WTC11 (cell line): Measurements from ENCODE around the gene CAMTA1. TPM values are rescaled to one million over a fixed set of nuclear protein-coding genes. Genes with fewer than 3 reads are reported as not detected.

Experiments
- ATAC-seq: fragments of 200-7000 bp; cut with Tn5 transposase; 2 replicates; pipeline ENCODE4 v1.10.0; 2021; ENCODE audit warnings: mild to moderate bottlenecking, moderate library complexity
- CTCF ChIA-PET: fragments of 300-600 bp; sonication (Branson Sonifier 250); formaldehyde crosslinking; loops from one replicate; lab custom pipeline; 2021; ENCODE audit warnings: antibody characterized with exemption; lab: Charles Lee
- POLR2A ChIA-PET: fragments of 350-600 bp; sonication (Branson Sonifier 250); formaldehyde crosslinking; loops from one replicate; lab custom pipeline; 2021; ENCODE audit warnings: antibody characterized with exemption; lab: Charles Lee
- DNase-seq: peaks from one replicate; pipeline ENCODE4 v3.0.0; 2021; ENCODE audit warnings: low spot score
- H3K27ac Mint-ChIP-seq: 2 replicates; pipeline ENCODE4 v1.8.0; 2021; ENCODE audit warnings: mixed read lengths
- H3K27me3 Mint-ChIP-seq: 2 replicates; pipeline ENCODE4 v1.8.0; 2021; ENCODE audit warnings: low read depth, mild to moderate bottlenecking, moderate library complexity, mixed read lengths
- H3K36me3 Mint-ChIP-seq: 2 replicates; pipeline ENCODE4 v1.8.0; 2021; ENCODE audit warnings: mixed read lengths
- H3K4me1 Mint-ChIP-seq: 2 replicates; pipeline ENCODE4 v1.8.0; 2022; ENCODE audit warnings: mixed read lengths
- H3K4me3 Mint-ChIP-seq: 2 replicates; pipeline ENCODE4 v1.8.0; 2021; ENCODE audit warnings: mild to moderate bottlenecking, moderate library complexity, mixed read lengths
- H3K9me3 Mint-ChIP-seq: 2 replicates; pipeline ENCODE4 v1.8.0; 2021; ENCODE audit warnings: mixed read lengths
- ATF2 ChIP-seq: sonication (generic); formaldehyde crosslinking; IDR thresholded peaks from 2 replicates; pipeline ENCODE4 v1.8.1; 2022; ENCODE audit warnings: low read depth, missing genetic modification reagents, borderline replicate concordance
- CBFB ChIP-seq: sonication (generic); formaldehyde crosslinking; IDR thresholded peaks from 2 replicates; pipeline ENCODE4 v1.8.1; 2022; ENCODE audit warnings: mild to moderate bottlenecking, low read depth, missing genetic modification reagents
- CDX4 ChIP-seq: fragments of 250-450 bp; sonication (Bioruptor Pico); IDR thresholded peaks from 2 replicates; pipeline ENCODE4 v1.9.0; 2021; ENCODE audit warnings: moderate library complexity, mild to moderate bottlenecking, inconsistent platforms, borderline replicate concordance
- EMX1 ChIP-seq: fragments of 250-450 bp; sonication (Bioruptor Pico); IDR thresholded peaks from 2 replicates; pipeline ENCODE4 v1.8.0; 2021; ENCODE audit warnings: mild to moderate bottlenecking
- GABPB1 ChIP-seq: sonication (generic); formaldehyde crosslinking; IDR thresholded peaks from 2 replicates; pipeline ENCODE4 v1.8.1; 2023; ENCODE audit warnings: mild to moderate bottlenecking, missing genetic modification reagents
- GRHL2 ChIP-seq: fragments of 250-450 bp; sonication (Bioruptor Pico); IDR thresholded peaks from 2 replicates; pipeline ENCODE4 v1.8.0; 2022; ENCODE audit warnings: mild to moderate bottlenecking, moderate library complexity; ENCODE audit not compliant: insufficient replicate concordance, severe bottlenecking
- NFATC4 ChIP-seq: fragments of 250-450 bp; sonication (Bioruptor Pico); IDR thresholded peaks from 2 replicates; pipeline ENCODE4 v1.9.0; 2021; ENCODE audit warnings: mild to moderate bottlenecking
- RORB ChIP-seq: fragments of 250-450 bp; sonication (Bioruptor Pico); IDR thresholded peaks from 2 replicates; pipeline ENCODE4 v1.9.0; 2021; ENCODE audit warnings: mild to moderate bottlenecking
- SOX15 ChIP-seq: fragments of 250-450 bp; sonication (Bioruptor Pico); IDR thresholded peaks from 2 replicates; pipeline ENCODE4 v1.9.0; 2021; ENCODE audit warnings: mild to moderate bottlenecking
- SP1 ChIP-seq: sonication (generic); formaldehyde crosslinking; conservative IDR thresholded peaks from 2 replicates; pipeline ENCODE4 v1.8.1; 2022; ENCODE audit warnings: missing genetic modification reagents
- TEAD1 ChIP-seq: sonication (generic); formaldehyde crosslinking; IDR thresholded peaks from 2 replicates; pipeline ENCODE4 v1.8.0; 2022; ENCODE audit warnings: mild to moderate bottlenecking, missing genetic modification reagents
- TEAD4 ChIP-seq: sonication (generic); formaldehyde crosslinking; IDR thresholded peaks from 2 replicates; pipeline ENCODE4 v1.8.0; 2022; ENCODE audit warnings: mild to moderate bottlenecking, missing genetic modification reagents
- TP53 ChIP-seq: sonication (generic); formaldehyde crosslinking; IDR thresholded peaks from 2 replicates; pipeline ENCODE4 v1.8.1; 2023; ENCODE audit warnings: mild to moderate bottlenecking, missing genetic modification reagents
- USF1 ChIP-seq: sonication (generic); formaldehyde crosslinking; IDR thresholded peaks from 2 replicates; pipeline ENCODE4 v1.8.0; 2022; ENCODE audit warnings: mild to moderate bottlenecking, missing genetic modification reagents
- ZNF423 ChIP-seq: fragments of 250-450 bp; sonication (Bioruptor Pico); IDR thresholded peaks from 2 replicates; pipeline ENCODE4 v2.1.2; 2022; ENCODE audit warnings: mild to moderate bottlenecking, moderate library complexity
- ZNF671 ChIP-seq: fragments of 250-450 bp; sonication (Bioruptor Pico); IDR thresholded peaks from 2 replicates; pipeline ENCODE4 v1.8.0; 2021; ENCODE audit warnings: mild to moderate bottlenecking
- total RNA-seq: library from RNA; stranded (reverse); gene quantifications from 3 replicates; pipeline ENCODE4 v1.2.3, GENCODE V29; 2021
- TF ChIP-seq, protein P1 (sequence below): fragments of 200-600 bp; IDR thresholded peaks from 2 replicates; pipeline ENCODE4 v1.8.0; 2022; ENCODE audit warnings: antibody characterized with exemption
- TF ChIP-seq, protein P2 (sequence below): sonication (generic); formaldehyde crosslinking; IDR thresholded peaks from 2 replicates; pipeline ENCODE4 v1.8.0; 2022; ENCODE audit warnings: mild to moderate bottlenecking, missing genetic modification reagents
- TF ChIP-seq, protein P3 (sequence below): fragments of 250-450 bp; sonication (Bioruptor Pico); conservative IDR thresholded peaks from 2 replicates; pipeline ENCODE4 v1.9.0; 2021; ENCODE audit warnings: mild to moderate bottlenecking
- TF ChIP-seq, protein P4 (sequence below): sonication (generic); formaldehyde crosslinking; IDR thresholded peaks from 2 replicates; pipeline ENCODE4 v1.8.1; 2023; ENCODE audit warnings: mild to moderate bottlenecking, missing genetic modification reagents
- TF ChIP-seq, protein P5 (sequence below): sonication (generic); formaldehyde crosslinking; IDR thresholded peaks from 2 replicates; pipeline ENCODE4 v1.8.0; 2023; ENCODE audit warnings: missing genetic modification reagents, mild to moderate bottlenecking, borderline replicate concordance

Gene CAMTA1
- total RNA-seq, 1 experiment from 2014 or later: 86.4 TPM

DNA sequence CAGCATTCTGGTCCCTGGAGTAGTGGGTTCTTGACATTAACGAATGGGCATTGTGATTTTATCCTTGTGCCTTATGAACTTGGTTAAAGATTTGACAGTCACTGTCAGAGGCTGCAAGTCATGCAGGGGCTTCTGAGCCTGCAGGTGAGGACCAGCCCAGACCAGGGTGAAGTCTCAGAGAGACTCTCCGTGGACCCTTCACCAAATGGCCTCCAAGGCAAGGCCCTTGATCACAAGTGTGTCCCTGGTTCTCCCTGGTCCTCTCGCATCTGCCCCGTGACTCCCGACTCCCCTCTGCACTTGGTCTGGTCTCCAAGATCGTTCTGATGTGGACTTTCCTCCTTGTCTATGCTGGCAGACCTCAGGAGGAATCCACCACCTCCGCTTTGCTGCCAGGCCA is 509.4 kb downstream of the CAMTA1 start:
- Mint-ChIP-seq H3K27ac (no peak overlapping the region), H3K4me1 (peaks cover 67% of the 10 kb centered on the region), H3K4me3 (no peak overlapping the region), H3K9me3 (peaks cover 16% of the 10 kb centered on the region), H3K36me3 (peaks cover 8% of the 10 kb centered on the region), H3K27me3 (no peaks in the 10 kb centered on the region)
- ATAC-seq (no peak), DNase-seq (no peak)
- POLR2A ChIA-PET: no interaction called here
- TF ChIP-seq USF1 (CRISPR knock-in tag) (no peak), ATF2 (CRISPR knock-in tag) (no peak), TP53 (CRISPR knock-in tag) (no peak), SOX15 (no peak), GABPB1 (CRISPR knock-in tag) (no peak), CBFB (CRISPR knock-in tag) (no peak), ZNF423 (CRISPR knock-in tag) (no peak)
- TF ChIP-seq, protein P1, sequence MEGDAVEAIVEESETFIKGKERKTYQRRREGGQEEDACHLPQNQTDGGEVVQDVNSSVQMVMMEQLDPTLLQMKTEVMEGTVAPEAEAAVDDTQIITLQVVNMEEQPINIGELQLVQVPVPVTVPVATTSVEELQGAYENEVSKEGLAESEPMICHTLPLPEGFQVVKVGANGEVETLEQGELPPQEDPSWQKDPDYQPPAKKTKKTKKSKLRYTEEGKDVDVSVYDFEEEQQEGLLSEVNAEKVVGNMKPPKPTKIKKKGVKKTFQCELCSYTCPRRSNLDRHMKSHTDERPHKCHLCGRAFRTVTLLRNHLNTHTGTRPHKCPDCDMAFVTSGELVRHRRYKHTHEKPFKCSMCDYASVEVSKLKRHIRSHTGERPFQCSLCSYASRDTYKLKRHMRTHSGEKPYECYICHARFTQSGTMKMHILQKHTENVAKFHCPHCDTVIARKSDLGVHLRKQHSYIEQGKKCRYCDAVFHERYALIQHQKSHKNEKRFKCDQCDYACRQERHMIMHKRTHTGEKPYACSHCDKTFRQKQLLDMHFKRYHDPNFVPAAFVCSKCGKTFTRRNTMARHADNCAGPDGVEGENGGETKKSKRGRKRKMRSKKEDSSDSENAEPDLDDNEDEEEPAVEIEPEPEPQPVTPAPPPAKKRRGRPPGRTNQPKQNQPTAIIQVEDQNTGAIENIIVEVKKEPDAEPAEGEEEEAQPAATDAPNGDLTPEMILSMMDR: no peak
- TF ChIP-seq, protein P2, sequence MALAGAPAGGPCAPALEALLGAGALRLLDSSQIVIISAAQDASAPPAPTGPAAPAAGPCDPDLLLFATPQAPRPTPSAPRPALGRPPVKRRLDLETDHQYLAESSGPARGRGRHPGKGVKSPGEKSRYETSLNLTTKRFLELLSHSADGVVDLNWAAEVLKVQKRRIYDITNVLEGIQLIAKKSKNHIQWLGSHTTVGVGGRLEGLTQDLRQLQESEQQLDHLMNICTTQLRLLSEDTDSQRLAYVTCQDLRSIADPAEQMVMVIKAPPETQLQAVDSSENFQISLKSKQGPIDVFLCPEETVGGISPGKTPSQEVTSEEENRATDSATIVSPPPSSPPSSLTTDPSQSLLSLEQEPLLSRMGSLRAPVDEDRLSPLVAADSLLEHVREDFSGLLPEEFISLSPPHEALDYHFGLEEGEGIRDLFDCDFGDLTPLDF (CRISPR knock-in tag): no peak
- CTCF ChIA-PET: no interaction called here

GRCh38 chr1:7295946-7296345 is 510.7 kb downstream of the CAMTA1 start:
- no peak for DNase-seq
- H3K27ac Mint-ChIP-seq: no peak overlapping the region
- H3K9me3 Mint-ChIP-seq: peaks cover 16% of the 10 kb centered on the region
- H3K27me3 Mint-ChIP-seq: no peaks in the 10 kb centered on the region
- H3K4me1 Mint-ChIP-seq: peaks cover 79% of the 10 kb centered on the region
- H3K36me3 Mint-ChIP-seq: peaks cover 8% of the 10 kb centered on the region
- no peak for ATAC-seq
- no peak overlapping the region for H3K4me3 Mint-ChIP-seq
- CTCF ChIA-PET: no interaction called here
- POLR2A ChIA-PET: no interaction called here
- TF ChIP-seq EMX1: no peak
- TF ChIP-seq, protein P3, sequence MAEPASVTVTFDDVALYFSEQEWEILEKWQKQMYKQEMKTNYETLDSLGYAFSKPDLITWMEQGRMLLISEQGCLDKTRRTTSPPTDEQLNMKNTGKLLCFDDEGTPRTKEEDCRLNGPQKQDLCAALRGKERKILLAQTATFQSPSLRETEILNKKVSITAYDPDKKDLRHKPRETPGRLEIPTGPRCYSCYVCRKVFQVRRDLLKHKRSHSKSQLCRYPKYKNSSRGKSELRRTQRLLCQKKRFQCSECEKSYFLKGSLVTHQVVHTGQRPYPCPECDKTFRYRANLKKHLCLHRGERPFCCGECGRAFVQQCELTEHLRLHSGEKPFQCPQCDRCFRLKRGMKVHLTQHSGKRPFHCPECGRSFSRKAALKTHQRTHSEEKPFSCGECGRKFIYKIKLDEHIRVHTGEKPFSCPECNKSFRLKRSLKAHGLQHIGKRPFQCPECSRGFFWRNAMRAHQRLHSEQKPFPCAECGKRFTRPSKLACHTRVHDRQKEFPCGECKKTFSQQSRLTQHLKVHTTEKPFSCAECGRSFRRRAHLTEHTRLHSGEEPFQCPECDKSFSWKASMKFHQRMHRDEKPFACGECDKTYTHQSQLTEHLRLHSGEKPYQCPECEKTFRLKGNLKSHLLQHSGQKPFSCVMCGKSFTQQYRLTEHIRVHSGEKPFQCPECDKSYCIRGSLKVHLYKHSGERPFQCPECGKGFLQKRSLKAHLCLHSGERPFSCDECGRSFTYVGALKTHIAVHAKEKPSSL (CRISPR knock-in tag): no peak
- TF ChIP-seq TEAD4 (CRISPR knock-in tag): no peak
- TF ChIP-seq, protein P4, sequence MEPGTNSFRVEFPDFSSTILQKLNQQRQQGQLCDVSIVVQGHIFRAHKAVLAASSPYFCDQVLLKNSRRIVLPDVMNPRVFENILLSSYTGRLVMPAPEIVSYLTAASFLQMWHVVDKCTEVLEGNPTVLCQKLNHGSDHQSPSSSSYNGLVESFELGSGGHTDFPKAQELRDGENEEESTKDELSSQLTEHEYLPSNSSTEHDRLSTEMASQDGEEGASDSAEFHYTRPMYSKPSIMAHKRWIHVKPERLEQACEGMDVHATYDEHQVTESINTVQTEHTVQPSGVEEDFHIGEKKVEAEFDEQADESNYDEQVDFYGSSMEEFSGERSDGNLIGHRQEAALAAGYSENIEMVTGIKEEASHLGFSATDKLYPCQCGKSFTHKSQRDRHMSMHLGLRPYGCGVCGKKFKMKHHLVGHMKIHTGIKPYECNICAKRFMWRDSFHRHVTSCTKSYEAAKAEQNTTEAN: no peak
- TF ChIP-seq CBFB (CRISPR knock-in tag): no peak
- no peak for TF ChIP-seq TEAD1 (CRISPR knock-in tag)
- TF ChIP-seq, protein P5, sequence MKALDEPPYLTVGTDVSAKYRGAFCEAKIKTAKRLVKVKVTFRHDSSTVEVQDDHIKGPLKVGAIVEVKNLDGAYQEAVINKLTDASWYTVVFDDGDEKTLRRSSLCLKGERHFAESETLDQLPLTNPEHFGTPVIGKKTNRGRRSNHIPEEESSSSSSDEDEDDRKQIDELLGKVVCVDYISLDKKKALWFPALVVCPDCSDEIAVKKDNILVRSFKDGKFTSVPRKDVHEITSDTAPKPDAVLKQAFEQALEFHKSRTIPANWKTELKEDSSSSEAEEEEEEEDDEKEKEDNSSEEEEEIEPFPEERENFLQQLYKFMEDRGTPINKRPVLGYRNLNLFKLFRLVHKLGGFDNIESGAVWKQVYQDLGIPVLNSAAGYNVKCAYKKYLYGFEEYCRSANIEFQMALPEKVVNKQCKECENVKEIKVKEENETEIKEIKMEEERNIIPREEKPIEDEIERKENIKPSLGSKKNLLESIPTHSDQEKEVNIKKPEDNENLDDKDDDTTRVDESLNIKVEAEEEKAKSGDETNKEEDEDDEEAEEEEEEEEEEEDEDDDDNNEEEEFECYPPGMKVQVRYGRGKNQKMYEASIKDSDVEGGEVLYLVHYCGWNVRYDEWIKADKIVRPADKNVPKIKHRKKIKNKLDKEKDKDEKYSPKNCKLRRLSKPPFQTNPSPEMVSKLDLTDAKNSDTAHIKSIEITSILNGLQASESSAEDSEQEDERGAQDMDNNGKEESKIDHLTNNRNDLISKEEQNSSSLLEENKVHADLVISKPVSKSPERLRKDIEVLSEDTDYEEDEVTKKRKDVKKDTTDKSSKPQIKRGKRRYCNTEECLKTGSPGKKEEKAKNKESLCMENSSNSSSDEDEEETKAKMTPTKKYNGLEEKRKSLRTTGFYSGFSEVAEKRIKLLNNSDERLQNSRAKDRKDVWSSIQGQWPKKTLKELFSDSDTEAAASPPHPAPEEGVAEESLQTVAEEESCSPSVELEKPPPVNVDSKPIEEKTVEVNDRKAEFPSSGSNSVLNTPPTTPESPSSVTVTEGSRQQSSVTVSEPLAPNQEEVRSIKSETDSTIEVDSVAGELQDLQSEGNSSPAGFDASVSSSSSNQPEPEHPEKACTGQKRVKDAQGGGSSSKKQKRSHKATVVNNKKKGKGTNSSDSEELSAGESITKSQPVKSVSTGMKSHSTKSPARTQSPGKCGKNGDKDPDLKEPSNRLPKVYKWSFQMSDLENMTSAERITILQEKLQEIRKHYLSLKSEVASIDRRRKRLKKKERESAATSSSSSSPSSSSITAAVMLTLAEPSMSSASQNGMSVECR (CRISPR knock-in tag): no peak
- no peak for TF ChIP-seq ZNF671 (CRISPR knock-in tag)
- no peak for TF ChIP-seq NFATC4 (CRISPR knock-in tag)
- no peak for TF ChIP-seq ATF2 (CRISPR knock-in tag)
- no peak for TF ChIP-seq RORB (CRISPR knock-in tag)
- no peak for TF ChIP-seq GRHL2 (CRISPR knock-in tag)
- no peak for TF ChIP-seq CDX4
- TF ChIP-seq SP1: no peak
